Thyroid gland (tissue), 4 donors: ENCODE measurements around the gene DPP6.
"Not testable (repeated sequence)": the region's sequence is repeated elsewhere in the genome, so short reads cannot be mapped to it uniquely, and the experiment has no call there.

ENCODE experiments used
- POLR2A ChIP-seq, 2 donors: fragments of 450-650 bp; IDR thresholded peaks; one replicate each; pipeline ENCODE4 v1.6.1; 2017; ENCODE audit warnings: antibody characterized with exemption in 2 of 2, mild to moderate bottlenecking in 2 of 2, moderate library complexity in 1 of 2
- TF ChIP-seq, protein P1 (sequence below), 6 experiments: fragments of 200-600 bp in 3 of 6; fragments of 450-650 bp in 3 of 6; sonication (generic) in 3 of 6; IDR thresholded peaks; one replicate each; pipeline ENCODE4 v1.5.1; 2016 to 2019; ENCODE audit warnings: antibody characterized with exemption in 6 of 6, mild to moderate bottlenecking in 2 of 6, inconsistent platforms in 1 of 6, moderate library complexity in 1 of 6

DNA sequence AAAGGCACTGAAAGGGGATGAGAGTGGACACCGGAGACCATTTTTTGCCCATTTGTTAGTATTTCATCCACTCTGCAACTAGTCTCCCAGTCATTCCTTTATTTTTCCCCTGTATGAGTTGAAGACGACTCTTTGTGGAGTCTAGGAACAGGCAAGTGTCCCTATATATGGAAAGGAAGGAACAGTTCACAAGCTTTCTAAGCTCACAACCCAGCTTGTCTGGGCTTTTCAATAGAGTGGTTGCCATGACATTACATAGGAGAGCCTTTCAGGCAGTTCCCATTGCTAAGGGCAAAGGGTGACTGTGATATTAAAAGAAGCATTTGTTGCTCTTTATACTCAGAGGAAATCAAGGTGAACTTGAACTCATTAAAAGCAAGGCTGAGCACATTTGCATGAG lies 33.8 kb upstream of the DPP6 start:
- TF ChIP-seq, protein P1, sequence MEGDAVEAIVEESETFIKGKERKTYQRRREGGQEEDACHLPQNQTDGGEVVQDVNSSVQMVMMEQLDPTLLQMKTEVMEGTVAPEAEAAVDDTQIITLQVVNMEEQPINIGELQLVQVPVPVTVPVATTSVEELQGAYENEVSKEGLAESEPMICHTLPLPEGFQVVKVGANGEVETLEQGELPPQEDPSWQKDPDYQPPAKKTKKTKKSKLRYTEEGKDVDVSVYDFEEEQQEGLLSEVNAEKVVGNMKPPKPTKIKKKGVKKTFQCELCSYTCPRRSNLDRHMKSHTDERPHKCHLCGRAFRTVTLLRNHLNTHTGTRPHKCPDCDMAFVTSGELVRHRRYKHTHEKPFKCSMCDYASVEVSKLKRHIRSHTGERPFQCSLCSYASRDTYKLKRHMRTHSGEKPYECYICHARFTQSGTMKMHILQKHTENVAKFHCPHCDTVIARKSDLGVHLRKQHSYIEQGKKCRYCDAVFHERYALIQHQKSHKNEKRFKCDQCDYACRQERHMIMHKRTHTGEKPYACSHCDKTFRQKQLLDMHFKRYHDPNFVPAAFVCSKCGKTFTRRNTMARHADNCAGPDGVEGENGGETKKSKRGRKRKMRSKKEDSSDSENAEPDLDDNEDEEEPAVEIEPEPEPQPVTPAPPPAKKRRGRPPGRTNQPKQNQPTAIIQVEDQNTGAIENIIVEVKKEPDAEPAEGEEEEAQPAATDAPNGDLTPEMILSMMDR (IDR thresholded peaks at IDR 0.05) = not testable (repeated sequence)
- not testable (repeated sequence) for TF ChIP-seq POLR2A (IDR thresholded peaks at IDR 0.05)
